Panc1 (cell line): ENCODE data around the gene KRTAP5-6.

Source experiments
- CTCF ChIP-seq: fragments of 450-650 bp; IDR thresholded peaks from 2 replicates; pipeline ENCODE4 v1.5.1; 2017; ENCODE audit warnings: mild to moderate bottlenecking
- SIN3A ChIP-seq: IDR thresholded peaks from 2 replicates; pipeline ENCODE4 v1.6.1; 2012; ENCODE audit warnings: low read depth, mild to moderate bottlenecking, low read length, moderate library complexity, borderline replicate concordance; ENCODE audit not compliant: insufficient read depth
- TCF7L2 ChIP-seq: IDR thresholded peaks from 2 replicates; pipeline ENCODE4 v1.6.1; 2011; ENCODE audit warnings: mild to moderate bottlenecking, low read depth, low read length, inconsistent platforms

- TF ChIP-seq CTCF (no peak), TCF7L2 (no peak), SIN3A (no peak)
Measured at GRCh38 chr11:1741741-1742140, 44.7 kb downstream of the KRTAP5-6 start.
